SH-SY5Y (cell line): Measurements from ENCODE around the gene CPXM2.

Experiments used
- GATA2 ChIP-seq: IDR thresholded peaks from 2 replicates; pipeline ENCODE4 v1.6.1; 2011; ENCODE audit warnings: mild to moderate bottlenecking, low read depth, low read length
- GATA3 ChIP-seq: IDR thresholded peaks from 2 replicates; pipeline ENCODE4 v1.6.1; 2011; ENCODE audit warnings: low read depth, mild to moderate bottlenecking, low read length, moderate library complexity

DNA sequence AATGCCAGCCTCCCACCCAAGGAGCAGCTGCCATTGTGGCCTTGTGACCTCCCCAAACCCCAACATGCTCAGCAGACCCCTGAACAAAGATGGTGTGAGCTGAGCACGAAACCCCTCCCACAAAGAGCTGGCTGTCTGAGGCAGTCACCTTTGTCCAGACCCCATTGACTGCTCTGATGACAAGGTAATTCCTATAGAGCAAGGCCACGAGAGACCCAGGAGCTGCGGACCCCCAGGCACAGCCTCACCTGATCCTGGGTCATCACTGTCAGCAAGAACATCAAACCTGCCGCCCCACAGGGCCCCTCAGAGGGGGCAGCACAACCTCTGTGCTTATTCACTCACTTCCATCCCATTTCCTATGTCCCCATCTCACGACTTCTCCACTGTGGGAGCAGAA, 102.6 kb downstream of the CPXM2 start:
- no peak for TF ChIP-seq GATA3
- TF ChIP-seq GATA2, result no peak
